Measurements from ENCODE around the gene PRKAG2. TPM values are rescaled to one million over a fixed set of nuclear protein-coding genes. Genes with fewer than 3 reads are reported as not detected.

PRKAG2 gene
- polyA plus RNA-seq, 3 donors, result 29.2 to 59.8 (median 30.9) TPM

GRCh38 chr7:151894111-151895007 lies 17.4 kb upstream of the PRKAG2 start:
- TF ChIP-seq CTCF (IDR thresholded peaks at IDR 0.05), result no peak
- H3K27me3 Mint-ChIP-seq (ENCODE audit: low read depth in 3 of 3), result peaks cover 11 to 22% (median 20%) of the 10 kb centered on the region in 3 donors
- H3K27ac ChIP-seq (ENCODE audit: low read depth in 1 of 2, low read length in 2 of 2), result no peak overlapping the region
- no peak overlapping the region for H3K4me3 ChIP-seq (replicated peaks in 1 of 3; ENCODE audit: low read depth in 2 of 3, low read length in 3 of 3)
- no peaks in the 10 kb centered on the region for H3K79me2 ChIP-seq (ENCODE audit: insufficient read depth, low read length)
- no peak overlapping the region for H3K9ac ChIP-seq (ENCODE audit: insufficient read depth, low read length, poor library complexity, severe bottlenecking)
- no peaks in the 10 kb centered on the region for H3K9me3 ChIP-seq (replicated peaks in 1 of 2; ENCODE audit: control insufficient read depth in 1 of 2, insufficient read depth in 1 of 2, low read length in 2 of 2)
- DNase-seq, result no peak
- WGBS (ENCODE audit: insufficient coverage), result 95% methylated on average over 34 of the region's 40 CpGs
- no peak overlapping the region for H2AFZ ChIP-seq (ENCODE audit: insufficient read depth, low read depth, low read length, poor library complexity, severe bottlenecking)
- peaks cover 14% of the 10 kb centered on the region for H3K4me1 Mint-ChIP-seq
- no peak overlapping the region for H3K4me3 Mint-ChIP-seq
- H4K20me1 ChIP-seq (ENCODE audit: insufficient read depth, low read length), result no peaks in the 10 kb centered on the region
- no peaks in the 10 kb centered on the region for H3K27me3 ChIP-seq (ENCODE audit: control insufficient read depth in 2 of 2, insufficient read depth in 2 of 2, low read length in 2 of 2)
- no peak overlapping the region for H3K4me2 ChIP-seq (replicated peaks; ENCODE audit: extremely low read depth, low read length, poor library complexity, severe bottlenecking)
- intact Hi-C loops (cut with micrococcal nuclease), result no loop called here
- peaks cover 9% of the 10 kb centered on the region in 2 donors for H3K4me1 ChIP-seq (ENCODE audit: control insufficient read depth in 1 of 2, insufficient read depth in 2 of 2, low read length in 2 of 2)
- no peaks in the 10 kb centered on the region for H3K36me3 Mint-ChIP-seq
- H3K27ac Mint-ChIP-seq, result no peak overlapping the region
- no peaks in the 10 kb centered on the region for H3K9me3 Mint-ChIP-seq
- H3K36me3 ChIP-seq (replicated peaks in 1 of 2; ENCODE audit: control insufficient read depth in 1 of 2, insufficient read depth in 2 of 2, low read length in 2 of 2), result no peaks in the 10 kb centered on the region

- Histone ChIP-seq H3K27ac (ENCODE audit: low read depth in 1 of 2, low read length in 2 of 2) (no peak overlapping the region), H3K36me3 (replicated peaks in 1 of 2; ENCODE audit: control insufficient read depth in 1 of 2, insufficient read depth in 2 of 2, low read length in 2 of 2) (no peaks in the 10 kb centered on the region), H3K9ac (ENCODE audit: insufficient read depth, low read length, poor library complexity, severe bottlenecking) (no peak overlapping the region), H2AFZ (ENCODE audit: insufficient read depth, low read depth, low read length, poor library complexity, severe bottlenecking) (no peak overlapping the region), H4K20me1 (ENCODE audit: insufficient read depth, low read length) (no peaks in the 10 kb centered on the region), H3K4me2 (replicated peaks; ENCODE audit: extremely low read depth, low read length, poor library complexity, severe bottlenecking) (no peak overlapping the region), H3K79me2 (ENCODE audit: insufficient read depth, low read length) (no peaks in the 10 kb centered on the region), H3K27me3 (ENCODE audit: control insufficient read depth in 2 of 2, insufficient read depth in 2 of 2, low read length in 2 of 2) (no peaks in the 10 kb centered on the region), H3K9me3 (replicated peaks in 1 of 2; ENCODE audit: control insufficient read depth in 1 of 2, insufficient read depth in 1 of 2, low read length in 2 of 2) (no peaks in the 10 kb centered on the region), H3K4me3 (replicated peaks in 1 of 3; ENCODE audit: low read depth in 2 of 3, low read length in 3 of 3) (no peak overlapping the region), H3K4me1 (ENCODE audit: control insufficient read depth in 1 of 2, insufficient read depth in 2 of 2, low read length in 2 of 2) (peaks cover 9% of the 10 kb centered on the region in 2 donors)
- 97% methylated on average over 3 of the region's 9 CpGs for WGBS (ENCODE audit: insufficient coverage)
- Mint-ChIP-seq H3K4me1 (peaks cover 14% of the 10 kb centered on the region), H3K4me3 (no peak overlapping the region), H3K36me3 (no peaks in the 10 kb centered on the region), H3K27me3 (ENCODE audit: low read depth in 3 of 3) (peaks cover 9 to 21% (median 18%) of the 10 kb centered on the region in 3 donors), H3K27ac (no peak overlapping the region), H3K9me3 (no peaks in the 10 kb centered on the region)
- no peak for DNase-seq
- intact Hi-C loops (cut with micrococcal nuclease), result no loop called here
- TF ChIP-seq CTCF (IDR thresholded peaks at IDR 0.05), result no peak
Observed at GRCh38 chr7:151893405-151893923, 16.5 kb upstream of the PRKAG2 start.
